Right cardiac atrium (tissue), 5 donors: ENCODE data around the gene PKP4. TPM values are rescaled to one million over a fixed set of nuclear protein-coding genes. Genes with fewer than 3 reads are reported as not detected.
A peak's percentile ranks its signal among the peaks of the same experiment; 100 is the strongest.
"Not testable (repeated sequence)": the region's sequence is repeated elsewhere in the genome, so short reads cannot be mapped to it uniquely, and the experiment has no call there.

Experiments
- ATAC-seq, 2 donors: fragments of 200-7000 bp; cut with Tn5 transposase; one replicate each; pipeline versions ENCODE4 v1.8.0 to v1.9.1; 2020; ENCODE audit warnings: moderate library complexity in 2 of 2, mild to moderate bottlenecking in 1 of 2
- DNase-seq, 3 donors: peaks; one replicate each; pipeline ENCODE4 v3.0.0-alpha.2; 2020
- H3K27ac ChIP-seq: one replicate; pipeline ENCODE4 v1.5.1; 2013; ENCODE audit warnings: mild to moderate bottlenecking, low read length, control low read depth, moderate library complexity
- H3K27me3 ChIP-seq: one replicate; pipeline ENCODE4 v1.6.1; 2013; ENCODE audit not compliant: control insufficient read depth, insufficient read depth
- H3K4me1 ChIP-seq: one replicate; pipeline ENCODE4 v1.6.1; 2013; ENCODE audit warnings: low read length; ENCODE audit not compliant: control insufficient read depth, insufficient read depth
- H3K4me3 ChIP-seq: one replicate; pipeline ENCODE4 v1.5.1; 2013; ENCODE audit warnings: low read length, control low read depth
- H3K9me3 ChIP-seq: one replicate; pipeline ENCODE4 v1.6.1; 2013; ENCODE audit warnings: low read length; ENCODE audit not compliant: control insufficient read depth
- WGBS: extraction: QIAGEN DNeasy Blood & Tissue Kit; methylation state at CpG from one replicate; pipeline ENCODE4 v1.1.7; 2013; 5-methylcytosine and 5-hydroxymethylcytosine counted together
- intact Hi-C, 4 donors: fragments of 100-400 bp; cut with DNase I; formaldehyde crosslinking; loops; one replicate each; pipeline versions ENCODE4 v1.11.0 to v1.14.0; 2022 to 2023
- polyA plus RNA-seq: library from polyadenylated mRNA; stranded (reverse); fragments of 200-250 nt; gene quantifications from one replicate; pipeline ENCODE4 v1.2.3, GENCODE V29; 2013
- total RNA-seq, 4 donors: library from RNA; stranded (reverse); fragmentation: NEBNext Ultra II Directional; extraction: Animal tissue kit (Norgen Biotek cat#: 25700); gene quantifications; one replicate each; pipeline ENCODE4 v1.2.1, GENCODE V29; 2021
- donor health status: healthy with polysubstance abuse.
- donor health status: DM: no; HTN: yes; CAD: no.
- donor health status: DM: no; HTN: no; CAD: no.
- donor health status: DM: no; HTN: yes; CAD: no; lungs with severe emphysema.
- donor health status: DM: yes; HTN: yes; CAD: no.

PKP4 gene
- total and polyA plus RNA-seq, 5 donors = 32.4 to 74.8 (median 54.5) TPM

- peak overlapping the region; percentile 51 for H3K4me3 ChIP-seq
- no peaks in the 10 kb centered on the region for H3K9me3 ChIP-seq
- ATAC-seq = peak; percentile 53 to 64
- peak; percentile 64 to 88 (median 85) for DNase-seq
- peak overlapping the region; percentile 53 for H3K27ac ChIP-seq
- WGBS = under 1% methylated on average over 84 of the region's 84 CpGs
- no peaks in the 10 kb centered on the region for H3K4me1 ChIP-seq
- H3K27me3 ChIP-seq = no peaks in the 10 kb centered on the region
- intact Hi-C loops = loop anchor here in 3 of 4 donors (5.0 to 10.0 kb wide), 3 partner anchors 272 to 295 kb away; no protein-coding TSS in a partner anchor
Measured at GRCh38 chr2:158457092-158457825, 507 bp downstream of the PKP4 start.

- Histone ChIP-seq H3K4me3 (peak overlapping the region; percentile 51), H3K4me1 (no peaks in the 10 kb centered on the region), H3K9me3 (no peaks in the 10 kb centered on the region), H3K27ac (peak overlapping the region; percentile 53), H3K27me3 (no peaks in the 10 kb centered on the region)
- DNase-seq = peak; percentile 75 to 88 (median 87)
- intact Hi-C loops = loop anchor here in 3 of 4 donors (5.0 to 10.0 kb wide), 3 partner anchors 273 to 294 kb away; no protein-coding TSS in a partner anchor
- peak; percentile 72 to 79 for ATAC-seq
- under 1% methylated on average over 61 of the region's 61 CpGs for WGBS
Measured at GRCh38 chr2:158457826-158458616, 1.3 kb downstream of the PKP4 start.

- H3K4me1 ChIP-seq = no peaks in the 10 kb centered on the region
- no peak for ATAC-seq
- peak overlapping the region; percentile 53 for H3K27ac ChIP-seq
Measured at GRCh38 chr2:158458617-158458920, 1.8 kb downstream of the PKP4 start.

GRCh38 chr2:158459161-158460003, 2.6 kb downstream of the PKP4 start:
- ATAC-seq (no peak), DNase-seq (no peak)
- H3K27me3 ChIP-seq = no peaks in the 10 kb centered on the region
- intact Hi-C loops = loop anchor here in 3 of 4 donors (5.0 to 10.0 kb wide), 3 partner anchors 275 to 293 kb away; no protein-coding TSS in a partner anchor
- no peaks in the 10 kb centered on the region for H3K9me3 ChIP-seq
- H3K4me1 ChIP-seq = peaks cover 3% of the 10 kb centered on the region
- H3K4me3 ChIP-seq = peak overlapping the region; percentile 51
- 41% methylated on average over 9 of the region's 9 CpGs for WGBS
- no peak overlapping the region for H3K27ac ChIP-seq

More at GRCh38 chr2:158458617-158458920, 1.8 kb downstream of the PKP4 start:
- no peaks in the 10 kb centered on the region for H3K27me3 ChIP-seq
- no peak for DNase-seq
- H3K9me3 ChIP-seq = no peaks in the 10 kb centered on the region
- peak overlapping the region; percentile 51 for H3K4me3 ChIP-seq
- intact Hi-C loops = loop anchor here in 3 of 4 donors (5.0 to 10.0 kb wide), 3 partner anchors 274 to 294 kb away; no protein-coding TSS in a partner anchor
- WGBS = 7% methylated on average over 9 of the region's 9 CpGs

- intact Hi-C loops = no loop called here
- peaks cover 3% of the 10 kb centered on the region for H3K4me1 ChIP-seq
Measured at GRCh38 chr2:158460632-158461297, 4.0 kb downstream of the PKP4 start.

GRCh38 chr2:158463496-158464095, 6.8 kb downstream of the PKP4 start:
- peak in 1 of 2 donors; percentile 45 for ATAC-seq
- intact Hi-C loops = no loop called here

More at GRCh38 chr2:158460632-158461297, 4.0 kb downstream of the PKP4 start:
- Histone ChIP-seq H3K27ac (no peak overlapping the region), H3K4me3 (no peak overlapping the region), H3K27me3 (no peaks in the 10 kb centered on the region), H3K9me3 (no peaks in the 10 kb centered on the region)
- WGBS = 42% methylated on average over 3 of the region's 3 CpGs
- DNase-seq (no peak), ATAC-seq (no peak)

GRCh38 chr2:158464426-158465281, 7.9 kb downstream of the PKP4 start:
- Histone ChIP-seq H3K27me3 (no peaks in the 10 kb centered on the region), H3K4me1 (peaks cover 3% of the 10 kb centered on the region), H3K4me3 (no peak overlapping the region), H3K27ac (no peak overlapping the region), H3K9me3 (no peaks in the 10 kb centered on the region)
- intact Hi-C loops = no loop called here
- DNase-seq = no peak
- 77% methylated on average over 4 of the region's 4 CpGs for WGBS
- ATAC-seq = peak; percentile 35 to 36

More at GRCh38 chr2:158463496-158464095, 6.8 kb downstream of the PKP4 start:
- Histone ChIP-seq H3K27me3 (no peaks in the 10 kb centered on the region), H3K4me3 (no peak overlapping the region), H3K9me3 (no peaks in the 10 kb centered on the region), H3K4me1 (peaks cover 3% of the 10 kb centered on the region), H3K27ac (peak overlapping the region; percentile 33)
- 67% methylated on average over 6 of the region's 6 CpGs for WGBS
- DNase-seq = peak in 1 of 3 donors; percentile 25

- no peak overlapping the region for H3K4me3 ChIP-seq
- H3K9me3 ChIP-seq = no peaks in the 10 kb centered on the region
- DNase-seq (no peak), ATAC-seq (no peak)
- 89% methylated on average over 4 of the region's 4 CpGs for WGBS
- no peak overlapping the region for H3K27ac ChIP-seq
- H3K4me1 ChIP-seq = peaks cover 3% of the 10 kb centered on the region
- intact Hi-C loops = no loop called here
- no peaks in the 10 kb centered on the region for H3K27me3 ChIP-seq
Measured at GRCh38 chr2:158467248-158467647, 10.5 kb downstream of the PKP4 start.

GRCh38 chr2:158472829-158473228, 16.1 kb downstream of the PKP4 start:
- not testable (repeated sequence) for H3K4me3 ChIP-seq, H3K27me3 ChIP-seq, H3K4me1 ChIP-seq, H3K27ac ChIP-seq, DNase-seq, ATAC-seq, H3K9me3 ChIP-seq
- WGBS = 99% methylated on average over 3 of the region's 3 CpGs
- intact Hi-C loops = loop anchor here in 1 of 4 donors (10.0 kb wide), 1 partner anchor 272 kb away; no protein-coding TSS in a partner anchor
